IPS-20b (cell line): ENCODE results near the gene MEGF9.
"Not testable (repeated sequence)": the region's sequence is repeated elsewhere in the genome, so short reads cannot be mapped to it uniquely, and the experiment has no call there.

Source experiments
- H3K27ac ChIP-seq: one replicate; pipeline ENCODE4 v1.5.1; 2013; ENCODE audit warnings: low read length
- H3K27me3 ChIP-seq: 2 replicates; pipeline ENCODE4 v1.6.1; 2013; ENCODE audit warnings: mild to moderate bottlenecking, low read length, inconsistent platforms; ENCODE audit not compliant: insufficient read depth
- H3K36me3 ChIP-seq: 2 replicates; pipeline ENCODE4 v1.6.1; 2013; ENCODE audit warnings: low read depth, mild to moderate bottlenecking, inconsistent platforms, low read length, moderate library complexity; ENCODE audit not compliant: insufficient read depth
- H3K4me1 ChIP-seq: 2 replicates; pipeline ENCODE4 v1.6.1; 2013; ENCODE audit warnings: mild to moderate bottlenecking, control low read depth, inconsistent platforms, low read length, moderate library complexity; ENCODE audit not compliant: insufficient read depth
- H3K4me3 ChIP-seq: 2 replicates; pipeline ENCODE4 v1.5.1; 2013; ENCODE audit warnings: mild to moderate bottlenecking, low read length, inconsistent platforms
- H3K9ac ChIP-seq: 2 replicates; pipeline ENCODE4 v1.6.1; 2013; ENCODE audit warnings: low read depth, mild to moderate bottlenecking, inconsistent platforms, low read length, moderate library complexity
- H3K9me3 ChIP-seq: 2 replicates; pipeline ENCODE4 v1.6.1; 2013; ENCODE audit warnings: mild to moderate bottlenecking, low read depth, low read length, inconsistent platforms; ENCODE audit not compliant: insufficient read depth

Gene MEGF9

GRCh38 chr9:120648581-120649197 is 65.6 kb downstream of the MEGF9 start:
- H3K27me3 ChIP-seq: no peaks in the 10 kb centered on the region
- H3K4me3 ChIP-seq: no peak overlapping the region
- H3K27ac ChIP-seq: no peak overlapping the region
- no peaks in the 10 kb centered on the region for H3K36me3 ChIP-seq
- no peak overlapping the region for H3K9ac ChIP-seq
- no peaks in the 10 kb centered on the region for H3K9me3 ChIP-seq
- no peaks in the 10 kb centered on the region for H3K4me1 ChIP-seq

GRCh38 chr9:120646948-120647347 is 67.3 kb downstream of the MEGF9 start:
- Histone ChIP-seq H3K27ac (no peak overlapping the region), H3K36me3 (no peaks in the 10 kb centered on the region), H3K9me3 (no peaks in the 10 kb centered on the region), H3K4me1 (no peaks in the 10 kb centered on the region), H3K27me3 (no peaks in the 10 kb centered on the region), H3K4me3 (no peak overlapping the region), H3K9ac (no peak overlapping the region)

DNA sequence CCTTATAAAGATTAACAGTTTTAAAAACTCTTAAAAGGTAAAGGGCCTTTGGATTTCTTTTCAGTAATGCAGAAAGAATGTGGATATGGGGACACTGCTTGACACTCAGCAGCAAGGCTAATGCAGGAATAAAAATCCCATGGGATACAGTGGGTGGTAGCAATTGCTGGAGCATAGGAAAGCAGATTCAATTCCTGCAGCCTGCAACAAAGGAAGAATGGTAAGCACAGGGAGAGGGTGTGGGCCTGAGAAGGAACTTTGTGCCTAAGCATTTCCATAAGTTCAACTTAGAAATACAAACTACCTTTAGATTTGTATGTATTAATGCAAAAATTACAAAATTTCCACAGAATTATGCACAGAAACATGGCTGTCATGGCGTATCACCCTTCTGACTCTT is 68.5 kb downstream of the MEGF9 start:
- H3K9ac ChIP-seq: no peak overlapping the region
- H3K36me3 ChIP-seq: no peaks in the 10 kb centered on the region
- H3K4me3 ChIP-seq: no peak overlapping the region
- no peak overlapping the region for H3K27ac ChIP-seq
- H3K9me3 ChIP-seq: no peaks in the 10 kb centered on the region
- no peaks in the 10 kb centered on the region for H3K4me1 ChIP-seq
- no peaks in the 10 kb centered on the region for H3K27me3 ChIP-seq

- H3K4me1 ChIP-seq: no peaks in the 10 kb centered on the region
- H3K27me3 ChIP-seq: no peaks in the 10 kb centered on the region
- H3K9ac ChIP-seq: no peak overlapping the region
- no peak overlapping the region for H3K4me3 ChIP-seq
- H3K36me3 ChIP-seq: no peaks in the 10 kb centered on the region
- H3K27ac ChIP-seq: no peak overlapping the region
- no peaks in the 10 kb centered on the region for H3K9me3 ChIP-seq
Observed at GRCh38 chr9:120643061-120643460, 71.2 kb downstream of the MEGF9 start.

GRCh38 chr9:120642129-120642770 is 72.0 kb downstream of the MEGF9 start:
- no peaks in the 10 kb centered on the region for H3K36me3 ChIP-seq
- no peak overlapping the region for H3K4me3 ChIP-seq
- no peaks in the 10 kb centered on the region for H3K27me3 ChIP-seq
- no peaks in the 10 kb centered on the region for H3K4me1 ChIP-seq
- H3K9ac ChIP-seq: no peak overlapping the region
- H3K9me3 ChIP-seq: no peaks in the 10 kb centered on the region
- no peak overlapping the region for H3K27ac ChIP-seq

DNA sequence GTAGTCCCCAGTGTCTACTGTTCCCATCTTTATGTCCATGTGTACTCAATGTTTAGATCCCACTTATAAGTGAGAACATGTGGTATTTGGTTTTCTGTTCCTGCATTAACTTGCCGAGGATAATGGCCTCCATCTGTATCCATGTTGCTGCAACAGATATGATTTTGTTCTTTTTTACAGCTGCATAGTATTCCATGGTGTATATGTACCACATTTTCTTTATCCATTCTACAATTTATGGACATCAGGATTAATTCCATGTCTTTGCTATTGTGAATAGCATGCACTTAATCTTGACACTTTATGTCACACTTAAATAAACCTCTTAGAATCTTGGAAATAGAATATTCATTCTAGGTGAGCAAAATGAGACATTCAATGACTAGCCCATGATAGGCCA is 73.4 kb downstream of the MEGF9 start:
- H3K36me3 ChIP-seq, H3K9ac ChIP-seq, H3K4me3 ChIP-seq, H3K27me3 ChIP-seq, H3K27ac ChIP-seq, H3K9me3 ChIP-seq, H3K4me1 ChIP-seq: not testable (repeated sequence)

DNA sequence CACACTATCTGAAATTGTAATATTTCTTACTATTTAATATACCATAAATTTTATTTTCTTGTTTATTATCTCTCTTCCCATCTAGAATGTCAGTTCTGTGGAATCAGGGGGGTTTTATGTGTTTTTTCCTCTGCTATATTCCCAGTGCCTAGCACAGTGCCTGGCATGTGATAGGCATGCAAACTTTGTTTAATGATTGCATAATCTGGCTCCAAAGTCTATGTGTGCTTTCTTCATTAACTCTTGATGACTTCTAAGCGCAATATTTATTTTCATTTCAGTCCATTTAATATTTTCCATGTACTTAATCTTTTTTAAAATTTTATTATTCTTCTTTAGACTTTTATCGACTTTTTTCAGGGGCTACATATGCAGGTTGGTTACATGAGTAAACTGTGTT is 73.9 kb downstream of the MEGF9 start:
- Histone ChIP-seq H3K9ac (no peak overlapping the region), H3K36me3 (no peaks in the 10 kb centered on the region), H3K9me3 (peaks cover 10% of the 10 kb centered on the region), H3K4me3 (no peak overlapping the region), H3K27ac (no peak overlapping the region), H3K4me1 (no peaks in the 10 kb centered on the region), H3K27me3 (no peaks in the 10 kb centered on the region)

DNA sequence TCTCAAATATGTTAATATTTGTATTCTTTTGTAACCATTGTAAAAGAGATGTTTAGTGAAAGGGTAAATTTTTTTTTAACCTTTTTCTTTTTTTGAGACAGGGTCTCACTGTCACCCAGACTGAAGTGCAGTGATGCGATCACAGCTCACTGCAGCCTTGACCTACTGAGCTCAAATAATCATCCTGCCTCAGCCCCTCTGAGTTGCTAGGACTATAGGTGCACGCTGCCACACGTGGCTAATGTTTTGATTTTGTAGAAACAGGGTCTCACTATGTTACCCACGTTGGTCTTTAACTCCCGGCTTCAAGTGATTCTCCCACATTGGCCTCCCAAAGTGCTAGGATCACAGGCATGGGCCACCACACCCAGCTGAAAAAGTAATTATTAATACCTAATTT is 76.4 kb downstream of the MEGF9 start:
- Histone ChIP-seq H3K27me3 (no peaks in the 10 kb centered on the region), H3K27ac (no peak overlapping the region), H3K36me3 (no peaks in the 10 kb centered on the region), H3K4me3 (no peak overlapping the region), H3K9ac (no peak overlapping the region), H3K4me1 (no peaks in the 10 kb centered on the region), H3K9me3 (peaks cover 10% of the 10 kb centered on the region)

DNA sequence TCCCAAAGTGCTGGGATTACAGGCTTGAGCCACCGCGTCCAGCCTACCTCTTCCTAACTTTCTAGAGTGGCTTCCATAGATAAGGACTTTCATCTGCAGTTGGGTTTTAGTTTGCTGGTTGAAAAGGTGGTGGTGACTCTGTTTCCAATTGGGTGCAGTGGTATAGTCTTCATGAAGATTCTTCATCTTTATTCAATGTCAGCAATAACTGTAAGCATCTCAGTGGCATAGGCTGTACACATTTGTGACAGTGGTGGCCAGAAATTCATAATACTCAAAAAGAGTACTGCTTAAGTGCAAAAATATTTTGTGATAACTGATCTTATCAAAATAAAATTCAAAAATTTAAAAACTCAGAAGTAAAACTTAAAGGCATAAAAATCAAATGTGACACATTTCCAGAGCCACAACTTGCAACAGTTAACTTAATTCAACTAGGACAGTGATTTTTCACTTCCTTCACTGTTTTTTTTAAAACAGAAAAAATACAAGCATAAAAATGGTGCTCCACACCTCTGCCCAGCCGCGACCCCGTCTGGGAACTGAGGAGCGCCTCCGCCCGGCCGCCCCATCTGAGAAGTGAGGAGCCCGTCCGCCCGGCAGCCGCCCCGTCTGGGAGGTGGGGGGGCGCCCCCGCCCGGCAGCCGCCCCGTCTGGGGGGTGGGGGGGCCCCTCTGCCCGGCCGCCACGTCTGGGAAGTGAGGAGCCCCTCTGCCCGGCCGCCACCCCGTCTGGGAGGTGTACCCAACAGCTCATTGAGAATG is 77.9 kb downstream of the MEGF9 start:
- no peaks in the 10 kb centered on the region for H3K27me3 ChIP-seq
- H3K4me1 ChIP-seq: no peaks in the 10 kb centered on the region
- H3K27ac ChIP-seq: no peak overlapping the region
- peaks cover 10% of the 10 kb centered on the region for H3K9me3 ChIP-seq
- H3K4me3 ChIP-seq: no peak overlapping the region
- H3K36me3 ChIP-seq: no peaks in the 10 kb centered on the region
- H3K9ac ChIP-seq: no peak overlapping the region

DNA sequence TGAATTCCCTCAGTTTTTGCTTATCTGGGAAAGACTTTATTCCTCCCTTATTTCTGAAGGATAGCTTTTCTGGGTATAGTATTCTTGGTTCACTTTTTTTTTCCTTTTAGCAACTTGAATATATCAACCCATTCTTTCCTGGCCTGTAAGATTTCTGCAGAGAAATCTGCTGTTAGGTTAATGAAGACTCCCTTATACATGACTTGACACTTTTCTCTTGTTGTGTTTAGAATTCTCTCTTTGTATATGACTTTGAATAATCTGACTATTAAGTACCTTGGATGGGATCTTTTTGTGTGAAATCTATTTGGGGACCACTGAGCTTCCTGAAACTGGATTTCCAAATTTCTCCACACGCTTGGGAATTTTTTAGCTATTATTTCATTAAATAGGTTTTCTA is 79.3 kb downstream of the MEGF9 start:
- Histone ChIP-seq H3K4me1 (no peaks in the 10 kb centered on the region), H3K9ac (no peak overlapping the region), H3K27ac (no peak overlapping the region), H3K27me3 (no peaks in the 10 kb centered on the region), H3K9me3 (peaks cover 10% of the 10 kb centered on the region), H3K36me3 (no peaks in the 10 kb centered on the region), H3K4me3 (no peak overlapping the region)

DNA sequence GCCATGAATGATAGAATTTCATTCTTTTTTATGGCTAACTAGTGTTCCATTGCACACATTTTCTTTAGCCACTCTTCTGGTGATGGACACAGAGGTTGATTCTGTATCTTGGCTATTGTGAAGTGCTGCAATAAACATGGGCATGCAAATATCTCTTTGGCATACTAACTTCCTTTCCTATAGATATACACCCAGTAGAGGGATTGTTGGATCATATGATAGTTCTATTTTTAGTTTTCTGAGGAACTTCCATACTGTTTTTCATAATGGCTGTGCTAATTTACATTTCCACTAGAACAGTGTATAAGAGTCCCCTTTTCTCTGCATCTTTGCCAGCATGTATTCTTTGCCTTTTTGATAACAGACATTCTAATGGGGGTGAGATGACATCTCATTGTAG is 83.9 kb downstream of the MEGF9 start:
- Histone ChIP-seq H3K4me1 (no peaks in the 10 kb centered on the region), H3K36me3 (no peaks in the 10 kb centered on the region), H3K9ac (no peak overlapping the region), H3K9me3 (no peaks in the 10 kb centered on the region), H3K27ac (no peak overlapping the region), H3K4me3 (no peak overlapping the region), H3K27me3 (no peaks in the 10 kb centered on the region)

GRCh38 chr9:120628925-120629497 is 85.3 kb downstream of the MEGF9 start:
- not testable (repeated sequence) for H3K9ac ChIP-seq, H3K27ac ChIP-seq, H3K27me3 ChIP-seq, H3K36me3 ChIP-seq, H3K4me3 ChIP-seq, H3K9me3 ChIP-seq, H3K4me1 ChIP-seq
